DOHH2 (cell line): ENCODE measurements around the gene MYL9.

ENCODE experiments used
- EZH2phosphoT487 ChIP-seq: fragments of 200-600 bp; sonication (generic); IDR thresholded peaks from 2 replicates; pipeline ENCODE4 v1.6.1; 2017; ENCODE audit warnings: borderline replicate concordance, mild to moderate bottlenecking, antibody characterized with exemption, low read length, moderate library complexity, mixed read lengths
- TF ChIP-seq, protein P1 (sequence below): fragments of 200-600 bp; sonication (generic); IDR thresholded peaks from one replicate; pipeline ENCODE4 v1.5.1; 2014; ENCODE audit warnings: antibody characterized with exemption, mild to moderate bottlenecking, low read depth, low read length; ENCODE audit not compliant: poor library complexity, severe bottlenecking

DNA sequence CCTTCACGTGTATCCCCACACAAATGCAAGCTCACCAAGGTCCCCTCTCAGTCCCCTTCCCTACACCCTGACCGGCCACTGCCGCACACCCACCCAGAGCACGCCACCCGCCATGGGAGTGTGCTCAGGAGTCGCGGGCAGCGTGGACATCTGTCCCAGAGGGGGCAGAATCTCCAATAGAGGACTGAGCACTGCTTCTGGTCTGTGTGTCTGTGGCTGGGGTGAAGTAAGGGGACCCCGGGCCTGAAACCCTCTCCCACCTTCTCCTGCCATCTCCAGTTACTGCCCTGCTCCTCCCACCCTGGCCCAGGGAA lies 8.3 kb downstream of the MYL9 start:
- TF ChIP-seq, protein P1, sequence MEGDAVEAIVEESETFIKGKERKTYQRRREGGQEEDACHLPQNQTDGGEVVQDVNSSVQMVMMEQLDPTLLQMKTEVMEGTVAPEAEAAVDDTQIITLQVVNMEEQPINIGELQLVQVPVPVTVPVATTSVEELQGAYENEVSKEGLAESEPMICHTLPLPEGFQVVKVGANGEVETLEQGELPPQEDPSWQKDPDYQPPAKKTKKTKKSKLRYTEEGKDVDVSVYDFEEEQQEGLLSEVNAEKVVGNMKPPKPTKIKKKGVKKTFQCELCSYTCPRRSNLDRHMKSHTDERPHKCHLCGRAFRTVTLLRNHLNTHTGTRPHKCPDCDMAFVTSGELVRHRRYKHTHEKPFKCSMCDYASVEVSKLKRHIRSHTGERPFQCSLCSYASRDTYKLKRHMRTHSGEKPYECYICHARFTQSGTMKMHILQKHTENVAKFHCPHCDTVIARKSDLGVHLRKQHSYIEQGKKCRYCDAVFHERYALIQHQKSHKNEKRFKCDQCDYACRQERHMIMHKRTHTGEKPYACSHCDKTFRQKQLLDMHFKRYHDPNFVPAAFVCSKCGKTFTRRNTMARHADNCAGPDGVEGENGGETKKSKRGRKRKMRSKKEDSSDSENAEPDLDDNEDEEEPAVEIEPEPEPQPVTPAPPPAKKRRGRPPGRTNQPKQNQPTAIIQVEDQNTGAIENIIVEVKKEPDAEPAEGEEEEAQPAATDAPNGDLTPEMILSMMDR, result no peak
- TF ChIP-seq EZH2phosphoT487, result no peak
